ENCODE data around the gene SCN9A. TPM values are rescaled to one million over a fixed set of nuclear protein-coding genes. Genes with fewer than 3 reads are reported as not detected.

The SCN9A gene
- total and polyA plus RNA-seq, 9 of the 15 experiments (the other 6 are each of a cell fraction or from before 2014, with no cell fraction given), result 1.4 to 22.8 (median 7.1) TPM

GRCh38 chr2:166230024-166230723 is 145.6 kb downstream of the SCN9A start:
- in situ Hi-C loops (cut with MboI), result no loop called here
- Histone ChIP-seq H3K9me1 (ENCODE audit: control insufficient read depth, insufficient read depth, low read length) (no peaks in the 10 kb centered on the region), H3K4me1 (replicated peaks in 1 of 2; ENCODE audit: control insufficient read depth in 2 of 2, insufficient read depth in 2 of 2, low read length in 2 of 2) (no peaks in the 10 kb centered on the region), H3K9me3 (replicated peaks; ENCODE audit: control insufficient read depth, insufficient read depth, low read depth, low read length) (no peaks in the 10 kb centered on the region), H3K4me2 (ENCODE audit: insufficient read depth, low read length) (no peak overlapping the region), H3K4me3 (no peak overlapping the region), H3K27ac (ENCODE audit: extremely low read depth, low read depth, low read length) (no peak overlapping the region), H2AFZ (ENCODE audit: low read depth, low read length) (no peak overlapping the region), H3K79me2 (ENCODE audit: control insufficient read depth, insufficient read depth, low read length) (no peaks in the 10 kb centered on the region), H3K27me3 (ENCODE audit: control insufficient read depth in 2 of 2, insufficient read depth in 2 of 2, low read length in 2 of 2) (no peaks in the 10 kb centered on the region), H3K36me3 (ENCODE audit: control insufficient read depth, insufficient read depth, low read length) (no peaks in the 10 kb centered on the region; the same call in 2 of the 3 replicates), H3K9ac (ENCODE audit: insufficient read depth in 1 of 2, low read depth in 2 of 2, low read length in 2 of 2) (no peak overlapping the region), H4K20me1 (replicated peaks; ENCODE audit: control insufficient read depth, insufficient read depth, low read length) (no peaks in the 10 kb centered on the region)
- WGBS (ENCODE audit: insufficient coverage, low coverage, missing lambda C conversion rate), result 27% methylated on average over 4 of the region's 4 CpGs
- ChIA-PET POLR2A (no interaction called here), CTCF (ENCODE audit: low intra/inter-chr PET ratio) (no interaction called here)
- no peak for DNase-seq (ENCODE audit: extremely low read depth in 1 of 4, low spot score in 3 of 4)
- no peak for FAIRE-seq
- intact Hi-C loops (cut with micrococcal nuclease), result no loop called here
- no peak; the same call in 2 of the 3 replicates for ATAC-seq
- BruUV-seq (replicated peaks), result no TSS peak
- TF ChIP-seq ZNF133 (CRISPR knock-in tag; IDR thresholded peaks at IDR 0.05) (no peak), SNRNP70 (optimal IDR thresholded peaks at IDR 0.05; ENCODE audit: low read depth, low read length) (no peak), MBD2 (IDR thresholded peaks at IDR 0.05; ENCODE audit: borderline replicate concordance, low read depth) (no peak), MECOM (CRISPR knock-in tag; IDR thresholded peaks at IDR 0.05) (no peak), PATZ1 (CRISPR knock-in tag; IDR thresholded peaks at IDR 0.05; ENCODE audit: borderline replicate concordance) (no peak), KLF10 (CRISPR knock-in tag; IDR thresholded peaks at IDR 0.05) (no peak), RAD21 (CRISPR knock-in tag; conservative IDR thresholded peaks at IDR 0.05 in 1 of 2, IDR thresholded peaks at IDR 0.05 in 1 of 2) (no peak), NFIC (IDR thresholded peaks at IDR 0.05) (no peak), ZNF408 (CRISPR knock-in tag; IDR thresholded peaks at IDR 0.05; ENCODE audit: low read depth) (no peak), AFF4 (CRISPR knock-in tag; IDR thresholded peaks at IDR 0.05) (no peak), HOXB6 (CRISPR knock-in tag; IDR thresholded peaks at IDR 0.05; ENCODE audit: borderline replicate concordance) (no peak), YY1 (IDR thresholded peaks at IDR 0.05; ENCODE audit: borderline replicate concordance in 1 of 3, control insufficient read depth in 1 of 3, extremely low read depth in 1 of 3, insufficient read depth in 3 of 3, insufficient read length in 1 of 3, insufficient replicate concordance in 2 of 3, low read depth in 1 of 3, low read length in 2 of 3) (no peak), ZNF778 (CRISPR knock-in tag; IDR thresholded peaks at IDR 0.05) (no peak)
- TF ChIP-seq, protein P1, sequence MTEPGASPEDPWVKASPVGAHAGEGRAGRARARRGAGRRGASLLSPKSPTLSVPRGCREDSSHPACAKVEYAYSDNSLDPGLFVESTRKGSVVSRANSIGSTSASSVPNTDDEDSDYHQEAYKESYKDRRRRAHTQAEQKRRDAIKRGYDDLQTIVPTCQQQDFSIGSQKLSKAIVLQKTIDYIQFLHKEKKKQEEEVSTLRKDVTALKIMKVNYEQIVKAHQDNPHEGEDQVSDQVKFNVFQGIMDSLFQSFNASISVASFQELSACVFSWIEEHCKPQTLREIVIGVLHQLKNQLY (CRISPR knock-in tag; conservative IDR thresholded peaks at IDR 0.05), result no peak
